Measurements from ENCODE around the gene EPB41L5.
A peak's percentile ranks its signal among the peaks of the same experiment; 100 is the strongest.

The EPB41L5 gene

GRCh38 chr2:120206022-120206581 lies 193.2 kb downstream of the EPB41L5 start:
- Histone ChIP-seq H3K27me3 (replicated peaks; ENCODE audit: control insufficient read depth, insufficient read depth, low read length) (no peaks in the 10 kb centered on the region), H3K36me3 (ENCODE audit: control insufficient read depth, insufficient read depth, low read length) (no peaks in the 10 kb centered on the region), H3K4me3 (replicated peaks; ENCODE audit: low read depth, low read length) (no peak overlapping the region)
- no peak for DNase-seq (ENCODE audit: extremely low read depth, insufficient read length)
- TF ChIP-seq CTCF (IDR thresholded peaks at IDR 0.05; ENCODE audit: insufficient read depth, low read length, poor library complexity, severe bottlenecking) = peak; percentile 69

- no peak for DNase-seq (ENCODE audit: extremely low read depth, insufficient read length)
- Histone ChIP-seq H3K27me3 (replicated peaks; ENCODE audit: control insufficient read depth, insufficient read depth, low read length) (no peaks in the 10 kb centered on the region), H3K4me3 (replicated peaks; ENCODE audit: low read depth, low read length) (no peak overlapping the region), H3K36me3 (ENCODE audit: control insufficient read depth, insufficient read depth, low read length) (no peaks in the 10 kb centered on the region)
- TF ChIP-seq CTCF (IDR thresholded peaks at IDR 0.05; ENCODE audit: insufficient read depth, low read length, poor library complexity, severe bottlenecking) = no peak
These were observed 195.8 kb downstream of the EPB41L5 start for GRCh38 chr2:120208381-120209353.

- Histone ChIP-seq H3K27me3 (replicated peaks; ENCODE audit: control insufficient read depth, insufficient read depth, low read length) (no peaks in the 10 kb centered on the region), H3K4me3 (replicated peaks; ENCODE audit: low read depth, low read length) (no peak overlapping the region), H3K36me3 (ENCODE audit: control insufficient read depth, insufficient read depth, low read length) (no peaks in the 10 kb centered on the region)
- no peak for DNase-seq (ENCODE audit: extremely low read depth, insufficient read length)
- TF ChIP-seq CTCF (IDR thresholded peaks at IDR 0.05; ENCODE audit: insufficient read depth, low read length, poor library complexity, severe bottlenecking) = no peak
These were observed 196.8 kb downstream of the EPB41L5 start for GRCh38 chr2:120209427-120210269.

- no peak overlapping the region for H3K4me3 ChIP-seq (replicated peaks; ENCODE audit: low read depth, low read length)
- TF ChIP-seq CTCF (IDR thresholded peaks at IDR 0.05; ENCODE audit: insufficient read depth, low read length, poor library complexity, severe bottlenecking) = no peak
These were observed 197.4 kb downstream of the EPB41L5 start for GRCh38 chr2:120210270-120210693.

GRCh38 chr2:120218181-120218580 lies 205.3 kb downstream of the EPB41L5 start:
- H3K27me3 ChIP-seq (replicated peaks; ENCODE audit: control insufficient read depth, insufficient read depth, low read length) = no peaks in the 10 kb centered on the region

More at GRCh38 chr2:120210270-120210693, 197.4 kb downstream of the EPB41L5 start:
- Histone ChIP-seq H3K36me3 (ENCODE audit: control insufficient read depth, insufficient read depth, low read length) (no peaks in the 10 kb centered on the region), H3K27me3 (replicated peaks; ENCODE audit: control insufficient read depth, insufficient read depth, low read length) (no peaks in the 10 kb centered on the region)
- no peak for DNase-seq (ENCODE audit: extremely low read depth, insufficient read length)

More at GRCh38 chr2:120218181-120218580, 205.3 kb downstream of the EPB41L5 start:
- H3K4me3 ChIP-seq (replicated peaks; ENCODE audit: low read depth, low read length) = no peak overlapping the region
- H3K36me3 ChIP-seq (ENCODE audit: control insufficient read depth, insufficient read depth, low read length) = peaks cover 7% of the 10 kb centered on the region
- TF ChIP-seq CTCF (IDR thresholded peaks at IDR 0.05; ENCODE audit: insufficient read depth, low read length, poor library complexity, severe bottlenecking) = no peak
- DNase-seq (ENCODE audit: extremely low read depth, insufficient read length) = no peak
